ENCODE data around the gene NTM.

The NTM gene

GRCh38 chr11:131642756-131643531 lies 272.5 kb downstream of the NTM start:
- no peak for DNase-seq (ENCODE audit: low spot score)

- no peak for DNase-seq (ENCODE audit: low spot score)
Measured at GRCh38 chr11:131644204-131644795, 273.9 kb downstream of the NTM start.

GRCh38 chr11:131645237-131645636 lies 274.8 kb downstream of the NTM start:
- no peak for DNase-seq (ENCODE audit: low spot score)

- DNase-seq (ENCODE audit: low spot score), result no peak
Measured at GRCh38 chr11:131649856-131650255, 279.4 kb downstream of the NTM start.

- DNase-seq (ENCODE audit: low spot score), result no peak
Measured at GRCh38 chr11:131652231-131652630, 281.8 kb downstream of the NTM start.

GRCh38 chr11:131653260-131653659 lies 282.8 kb downstream of the NTM start:
- no peak for DNase-seq (ENCODE audit: low spot score)

- DNase-seq (ENCODE audit: low spot score), result no peak
Measured at GRCh38 chr11:131654849-131655248, 284.4 kb downstream of the NTM start.

- no peak for DNase-seq (ENCODE audit: low spot score)
Measured at GRCh38 chr11:131656179-131656838, 285.9 kb downstream of the NTM start.

- no peak for DNase-seq (ENCODE audit: low spot score)
Measured at GRCh38 chr11:131656839-131657211, 286.4 kb downstream of the NTM start.

GRCh38 chr11:131658414-131658813 lies 288.0 kb downstream of the NTM start:
- DNase-seq (ENCODE audit: low spot score), result no peak

- DNase-seq (ENCODE audit: low spot score), result no peak
Measured at GRCh38 chr11:131658952-131659351, 288.5 kb downstream of the NTM start.

GRCh38 chr11:131659931-131660330 lies 289.5 kb downstream of the NTM start:
- DNase-seq (ENCODE audit: low spot score), result no peak

GRCh38 chr11:131661132-131661531 lies 290.7 kb downstream of the NTM start:
- DNase-seq (ENCODE audit: low spot score), result no peak

- DNase-seq (ENCODE audit: low spot score), result no peak
Measured at GRCh38 chr11:131662317-131662972, 292.0 kb downstream of the NTM start.

GRCh38 chr11:131662993-131663392 lies 292.6 kb downstream of the NTM start:
- no peak for DNase-seq (ENCODE audit: low spot score)

- no peak for DNase-seq (ENCODE audit: low spot score)
Measured at GRCh38 chr11:131663405-131664200, 293.2 kb downstream of the NTM start.

- no peak for DNase-seq (ENCODE audit: low spot score)
Measured at GRCh38 chr11:131664293-131664692, 293.9 kb downstream of the NTM start.

GRCh38 chr11:131664816-131665215 lies 294.4 kb downstream of the NTM start:
- DNase-seq (ENCODE audit: low spot score), result no peak

GRCh38 chr11:131665344-131665968 lies 295.0 kb downstream of the NTM start:
- DNase-seq (ENCODE audit: low spot score), result no peak

- no peak for DNase-seq (ENCODE audit: low spot score)
Measured at GRCh38 chr11:131666006-131666405, 295.6 kb downstream of the NTM start.

- no peak for DNase-seq (ENCODE audit: low spot score)
Measured at GRCh38 chr11:131666617-131667016, 296.2 kb downstream of the NTM start.

- no peak for DNase-seq (ENCODE audit: low spot score)
Measured at GRCh38 chr11:131667566-131667965, 297.2 kb downstream of the NTM start.
